ENCODE results near the gene ATAD1. TPM values are rescaled to one million over a fixed set of nuclear protein-coding genes. Genes with fewer than 3 reads are reported as not detected.
A peak's percentile ranks its signal among the peaks of the same experiment; 100 is the strongest.

ATAD1 gene
- total and polyA plus RNA-seq, 10 of the 15 experiments (the other 5 are each of a cell fraction or from before 2014, with no cell fraction given), result 24.7 to 59.3 (median 41.1) TPM

DNA sequence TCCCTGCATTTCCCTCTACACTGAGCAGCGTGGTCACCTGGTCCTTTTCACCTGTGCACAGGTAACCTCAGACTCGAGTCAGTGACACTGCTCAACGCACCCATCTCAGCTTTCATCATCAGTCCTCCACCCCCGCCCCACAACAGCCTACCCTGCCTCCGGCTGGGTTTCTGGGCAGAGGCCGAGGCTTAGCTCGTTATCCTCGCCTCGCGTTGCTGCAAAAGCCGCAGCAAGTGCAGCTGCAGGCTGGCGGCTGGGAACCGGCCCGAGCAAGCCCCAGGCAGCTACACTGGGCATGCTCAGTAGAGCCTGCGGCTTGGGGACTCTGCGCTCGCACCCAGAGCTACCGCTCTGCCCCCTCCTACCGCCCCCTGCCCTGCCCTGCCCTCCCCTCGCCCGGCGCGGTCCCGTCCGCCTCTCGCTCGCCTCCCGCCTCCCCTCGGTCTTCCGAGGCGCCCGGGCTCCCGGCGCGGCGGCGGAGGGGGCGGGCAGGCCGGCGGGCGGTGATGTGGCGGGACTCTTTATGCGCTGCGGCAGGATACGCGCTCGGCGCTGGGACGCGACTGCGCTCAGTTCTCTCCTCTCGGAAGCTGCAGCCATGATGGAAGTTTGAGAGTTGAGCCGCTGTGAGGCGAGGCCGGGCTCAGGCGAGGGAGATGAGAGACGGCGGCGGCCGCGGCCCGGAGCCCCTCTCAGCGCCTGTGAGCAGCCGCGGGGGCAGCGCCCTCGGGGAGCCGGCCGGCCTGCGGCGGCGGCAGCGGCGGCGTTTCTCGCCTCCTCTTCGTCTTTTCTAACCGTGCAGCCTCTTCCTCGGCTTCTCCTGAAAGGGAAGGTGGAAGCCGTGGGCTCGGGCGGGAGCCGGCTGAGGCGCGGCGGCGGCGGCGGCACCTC, 45.3 kb upstream of the ATAD1 start, which contains the start of the genes KLLN and PTEN (continued):
- no peak for TF ChIP-seq MYB (IDR thresholded peaks at IDR 0.05; ENCODE audit: borderline replicate concordance, low read depth, low read length)
- TF ChIP-seq REST (IDR thresholded peaks at IDR 0.05; ENCODE audit: low read depth, low read length), result no peak
- TF ChIP-seq FOS (IDR thresholded peaks at IDR 0.05; ENCODE audit: borderline replicate concordance, extremely low read depth, insufficient read length), result no peak
- peak; percentile 84 for TF ChIP-seq ZNF207 (IDR thresholded peaks at IDR 0.05; ENCODE audit: borderline replicate concordance)
- TF ChIP-seq SRF (IDR thresholded peaks at IDR 0.05; ENCODE audit: low read depth in 2 of 2, low read length in 2 of 2), result peak in 1 of 2 experiments; percentile 68; a peak in 1 of 4 replicates
- TF ChIP-seq SREBF2 (IDR thresholded peaks at IDR 0.05; ENCODE audit: low read length), result no peak
- no peak for TF ChIP-seq ZNF622 (IDR thresholded peaks at IDR 0.05)
- peak; percentile 82 for TF ChIP-seq MAX (IDR thresholded peaks at IDR 0.05; ENCODE audit: low read depth, low read length)
- TF ChIP-seq FOXK2 (IDR thresholded peaks at IDR 0.05), result no peak
- TF ChIP-seq PAX8 (IDR thresholded peaks at IDR 0.05), result no peak
- peak; percentile 99 for TF ChIP-seq TAF1 (IDR thresholded peaks at IDR 0.05; ENCODE audit: borderline replicate concordance, low read depth, low read length)
- no peak for TF ChIP-seq ATF2 (IDR thresholded peaks at IDR 0.05; ENCODE audit: low read length)
- TF ChIP-seq POU2F2 (IDR thresholded peaks at IDR 0.05; ENCODE audit: borderline replicate concordance, low read depth, low read length), result peak; percentile 80
- TF ChIP-seq CTCF (IDR thresholded peaks at IDR 0.05 in 2 of 3, conservative IDR thresholded peaks at IDR 0.05 in 1 of 3; ENCODE audit: control insufficient read depth in 2 of 3, extremely low read depth in 1 of 3, insufficient read depth in 1 of 3, low read depth in 3 of 3, low read length in 3 of 3), result no peak
- no peak for TF ChIP-seq BCL11A (IDR thresholded peaks at IDR 0.05; ENCODE audit: low read depth, low read length)
- peak; percentile 83 for TF ChIP-seq PBX3 (IDR thresholded peaks at IDR 0.05; ENCODE audit: insufficient replicate concordance, low read depth, low read length)
- TF ChIP-seq, protein P1, sequence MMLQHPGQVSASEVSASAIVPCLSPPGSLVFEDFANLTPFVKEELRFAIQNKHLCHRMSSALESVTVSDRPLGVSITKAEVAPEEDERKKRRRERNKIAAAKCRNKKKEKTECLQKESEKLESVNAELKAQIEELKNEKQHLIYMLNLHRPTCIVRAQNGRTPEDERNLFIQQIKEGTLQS (IDR thresholded peaks at IDR 0.05; ENCODE audit: borderline replicate concordance, extremely low read depth, low read depth, low read length), result no peak
- TF ChIP-seq NFXL1 (IDR thresholded peaks at IDR 0.05; ENCODE audit: borderline replicate concordance), result no peak
- peak; percentile 69 for TF ChIP-seq ZSCAN29 (IDR thresholded peaks at IDR 0.05)
- TF ChIP-seq RCOR1 (conservative IDR thresholded peaks at IDR 0.05; ENCODE audit: low read depth, low read length), result peak; percentile 83; the same call in 1 of the 2 replicates

All from GM12878 (cell line).